HG02798 (cell line): ENCODE measurements around the gene LRP1B.

Experiments used
- ATAC-seq: cut with Tn5 transposase; IDR thresholded peaks from one replicate; pipeline ENCODE4 v1.9.1; 2021; ENCODE audit warnings: mild to moderate bottlenecking; ENCODE audit not compliant: unreplicated experiment, poor library complexity

The LRP1B gene

GRCh38 chr2:141806090-141806489 is 324.7 kb downstream of the LRP1B start:
- ATAC-seq = peak; percentile 36

DNA sequence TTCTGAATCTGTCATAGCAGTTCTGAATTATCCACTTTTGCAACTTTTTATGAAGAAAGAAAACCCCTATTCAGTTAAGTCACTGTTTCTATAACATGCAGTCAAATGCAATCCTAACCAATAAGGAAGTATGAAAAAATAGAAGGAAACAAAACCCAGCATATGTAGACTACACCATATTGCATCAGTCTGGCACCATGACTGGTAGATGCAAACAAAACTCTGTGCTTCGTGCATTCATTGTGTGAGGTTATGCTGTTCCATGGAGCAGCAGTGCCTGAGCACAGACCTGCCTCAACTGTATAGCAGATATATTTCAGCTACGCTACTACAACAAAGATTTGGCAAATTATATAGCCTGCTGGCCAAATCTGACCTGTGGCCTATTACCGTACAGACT is 325.5 kb downstream of the LRP1B start:
- no peak for ATAC-seq

DNA sequence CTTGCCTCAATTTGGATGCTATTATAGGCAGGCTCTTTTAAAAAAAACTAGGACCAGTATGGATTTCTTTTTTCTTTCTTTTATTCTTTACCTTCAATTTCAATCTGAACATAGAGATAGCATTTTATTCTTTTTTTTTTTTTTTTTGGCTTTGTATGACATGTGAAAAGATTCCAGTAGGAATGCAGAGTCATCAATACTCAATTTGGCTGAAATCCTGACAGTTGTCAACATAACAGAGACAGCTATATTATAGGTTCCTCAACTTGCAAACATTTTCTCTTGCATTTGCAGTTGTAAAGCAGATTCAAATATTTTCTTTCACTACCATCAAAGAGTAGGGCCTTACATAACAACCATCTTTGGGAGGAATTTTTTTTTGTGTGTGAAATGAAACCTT is 334.4 kb downstream of the LRP1B start:
- no peak for ATAC-seq

- no peak for ATAC-seq
Observed at GRCh38 chr2:141791521-141791920, 339.3 kb downstream of the LRP1B start.

DNA sequence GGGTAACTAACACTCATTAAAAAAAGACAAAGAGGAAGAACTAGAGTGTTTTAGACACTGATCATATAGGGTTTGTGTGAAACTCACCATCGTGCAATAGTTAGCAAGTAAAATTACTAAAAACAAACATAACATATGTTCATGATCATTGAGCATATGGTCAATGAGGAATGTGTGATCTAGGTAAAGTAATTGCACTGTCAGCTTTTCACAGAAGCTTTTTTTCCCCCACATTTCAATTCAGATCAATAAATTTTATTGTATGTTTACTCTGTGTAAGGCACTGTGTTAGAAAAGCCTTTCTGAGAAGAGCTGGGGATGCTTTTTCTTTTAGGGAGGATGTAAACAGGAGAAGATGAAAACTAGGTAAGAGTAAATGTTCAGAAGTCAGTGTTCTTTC is 348.2 kb downstream of the LRP1B start:
- ATAC-seq = no peak

DNA sequence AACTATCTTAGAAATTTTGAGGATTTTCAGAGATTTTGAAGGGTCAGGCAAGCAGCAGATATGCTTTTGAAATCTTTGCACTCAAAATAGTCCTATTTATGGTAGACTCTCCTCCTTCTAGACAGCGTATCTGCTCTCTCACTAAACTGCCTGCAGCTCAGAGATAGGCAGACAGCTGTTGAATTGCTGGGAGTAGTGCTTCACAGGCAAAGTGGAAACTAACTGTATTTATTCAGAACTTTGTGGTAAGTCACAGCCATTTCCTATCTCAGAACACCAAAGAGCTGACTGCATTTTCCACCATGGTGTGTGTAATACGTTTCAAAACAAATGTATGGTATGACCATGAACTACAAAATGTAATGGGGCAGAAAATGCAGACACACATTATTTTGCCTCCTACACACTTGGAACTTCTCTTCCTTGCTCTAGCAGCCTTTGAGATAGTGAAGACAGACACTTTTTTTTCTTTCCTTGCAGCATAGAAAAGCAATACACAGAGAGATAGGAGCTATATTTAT is 352.4 kb downstream of the LRP1B start:
- no peak for ATAC-seq

GRCh38 chr2:141770530-141770929 is 360.3 kb downstream of the LRP1B start:
- ATAC-seq = no peak

- ATAC-seq = no peak
Observed at GRCh38 chr2:141767691-141768090, 363.1 kb downstream of the LRP1B start.

GRCh38 chr2:141767051-141767450 is 363.8 kb downstream of the LRP1B start:
- ATAC-seq = no peak

GRCh38 chr2:141766225-141766624 is 364.6 kb downstream of the LRP1B start:
- no peak for ATAC-seq

DNA sequence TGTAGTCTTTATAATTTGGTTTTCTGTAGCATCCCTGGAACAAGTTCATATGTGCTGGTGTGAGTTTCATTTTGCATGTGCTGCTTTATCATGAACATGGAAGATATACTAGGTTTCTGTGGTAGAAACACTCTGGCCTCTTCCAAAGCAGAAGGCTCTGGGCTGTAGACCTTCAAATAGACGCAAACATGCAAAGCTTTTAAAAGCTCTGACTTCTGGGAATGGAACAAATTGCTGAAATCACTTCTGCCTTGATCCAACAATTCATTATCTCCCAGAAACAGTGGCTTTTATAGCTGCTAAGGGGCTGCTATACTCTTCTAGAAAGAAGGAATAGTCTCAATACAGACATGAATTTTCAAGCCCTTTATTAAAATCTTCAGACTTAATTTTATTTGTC is 382.2 kb downstream of the LRP1B start:
- ATAC-seq = no peak

GRCh38 chr2:141741652-141742051 is 389.2 kb downstream of the LRP1B start:
- no peak for ATAC-seq

DNA sequence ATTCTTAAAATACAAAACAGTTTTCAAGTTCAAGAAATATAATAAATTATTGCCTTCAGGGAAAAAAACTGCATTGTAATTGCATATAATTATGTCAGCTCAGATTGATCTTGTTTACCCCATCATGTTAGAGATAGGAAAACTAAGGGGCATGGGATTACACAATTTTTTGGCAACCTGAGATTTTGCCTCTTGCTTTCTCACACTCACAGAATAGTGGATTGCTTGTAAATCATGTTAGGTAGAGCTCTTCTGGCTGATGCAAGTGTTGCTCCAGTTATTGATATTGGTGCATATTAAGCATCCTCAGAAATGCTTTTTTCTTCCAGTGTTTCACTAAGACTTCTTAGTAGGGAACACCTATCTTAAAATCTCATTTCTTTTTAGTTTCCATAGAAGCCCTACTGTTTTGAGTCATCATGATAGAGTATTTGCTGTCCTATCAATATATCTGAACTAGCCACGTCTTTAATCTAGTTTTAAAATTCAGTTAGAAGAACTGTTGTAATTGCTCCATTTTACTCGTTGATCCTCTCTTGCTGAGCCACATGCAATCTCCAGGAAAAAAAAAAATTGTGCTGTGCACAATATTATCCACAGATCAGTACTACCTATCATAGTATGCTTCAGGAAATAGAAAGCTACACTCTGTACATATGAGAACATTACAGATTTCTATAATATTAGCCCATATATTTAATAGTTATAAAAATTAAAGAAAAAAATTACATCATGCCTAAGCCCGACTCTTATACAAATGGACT is 393.1 kb downstream of the LRP1B start:
- ATAC-seq = no peak

GRCh38 chr2:141736466-141736865 is 394.4 kb downstream of the LRP1B start:
- no peak for ATAC-seq

DNA sequence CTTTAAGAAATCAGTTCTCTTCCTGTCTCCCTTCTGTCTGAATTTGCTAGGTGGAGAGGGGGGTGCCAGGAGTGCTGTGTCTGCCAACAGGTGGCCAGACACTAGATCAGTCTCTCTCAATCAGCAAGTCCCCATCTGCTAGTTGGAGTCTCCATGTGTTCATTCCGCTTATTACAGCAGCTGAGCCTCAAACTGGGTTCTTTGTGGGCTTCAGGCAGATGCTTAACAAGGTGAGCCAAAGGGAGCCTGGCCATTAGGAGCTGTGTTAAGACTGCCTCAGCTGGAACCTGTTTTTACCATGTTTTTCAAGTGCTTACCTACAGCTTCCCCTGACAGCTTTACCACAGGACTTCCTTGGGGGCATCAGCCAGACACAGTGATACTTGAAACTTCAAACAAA is 401.9 kb downstream of the LRP1B start:
- ATAC-seq = no peak

- no peak for ATAC-seq
Observed at GRCh38 chr2:141728142-141728541, 402.7 kb downstream of the LRP1B start.

DNA sequence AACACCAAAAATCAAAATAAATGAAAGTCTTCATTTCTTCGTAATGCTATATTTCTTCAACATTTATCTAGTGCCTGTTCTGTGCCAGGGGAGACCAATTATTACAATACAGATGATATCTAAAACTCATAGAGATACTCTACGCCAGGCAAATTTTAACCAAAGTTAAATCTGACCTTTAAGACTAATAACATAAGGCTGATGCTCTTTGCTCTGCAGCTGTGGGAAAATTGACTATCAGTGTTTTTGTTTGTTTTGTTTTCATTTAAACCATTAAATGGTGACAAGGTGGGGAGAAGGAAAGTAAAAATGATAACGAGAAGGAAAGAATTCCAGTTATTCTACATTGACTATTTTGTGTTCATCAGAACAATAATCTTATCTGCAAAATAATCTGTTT is 406.4 kb downstream of the LRP1B start:
- no peak for ATAC-seq

GRCh38 chr2:141723814-141724213 is 407.0 kb downstream of the LRP1B start:
- ATAC-seq = no peak

GRCh38 chr2:141720476-141720875 is 410.3 kb downstream of the LRP1B start:
- ATAC-seq = no peak

DNA sequence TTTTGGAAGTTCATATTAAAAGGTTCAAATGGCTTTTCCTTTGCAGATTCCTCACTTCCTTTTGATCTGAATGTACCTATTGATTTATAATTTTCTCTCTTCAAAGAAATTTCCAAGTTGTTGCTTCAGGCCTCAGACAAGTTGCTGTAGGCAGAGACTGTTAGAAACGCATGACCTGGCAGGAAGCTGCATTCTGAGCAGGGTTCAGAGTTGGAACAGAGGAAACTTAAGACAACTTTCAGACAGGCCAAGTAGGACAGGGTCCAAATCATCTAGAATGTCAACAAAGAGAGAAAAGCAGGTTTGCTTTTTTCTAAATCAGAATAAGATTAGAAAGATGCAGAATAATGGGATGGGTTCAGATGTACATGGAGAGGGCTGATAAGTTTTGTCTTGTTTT is 416.3 kb downstream of the LRP1B start:
- no peak for ATAC-seq

- ATAC-seq = no peak
Observed at GRCh38 chr2:141711627-141712026, 419.2 kb downstream of the LRP1B start.

GRCh38 chr2:141710589-141711239 is 420.1 kb downstream of the LRP1B start:
- no peak for ATAC-seq
